ENCODE data around the gene APOF. TPM values are rescaled to one million over a fixed set of nuclear protein-coding genes. Genes with fewer than 3 reads are reported as not detected.
A peak's percentile ranks its signal among the peaks of the same experiment; 100 is the strongest.
"Not testable (repeated sequence)": the region's sequence is repeated elsewhere in the genome, so short reads cannot be mapped to it uniquely, and the experiment has no call there.

Gene APOF
- total RNA-seq, 1 experiment from 2014 or later: not detected

DNA sequence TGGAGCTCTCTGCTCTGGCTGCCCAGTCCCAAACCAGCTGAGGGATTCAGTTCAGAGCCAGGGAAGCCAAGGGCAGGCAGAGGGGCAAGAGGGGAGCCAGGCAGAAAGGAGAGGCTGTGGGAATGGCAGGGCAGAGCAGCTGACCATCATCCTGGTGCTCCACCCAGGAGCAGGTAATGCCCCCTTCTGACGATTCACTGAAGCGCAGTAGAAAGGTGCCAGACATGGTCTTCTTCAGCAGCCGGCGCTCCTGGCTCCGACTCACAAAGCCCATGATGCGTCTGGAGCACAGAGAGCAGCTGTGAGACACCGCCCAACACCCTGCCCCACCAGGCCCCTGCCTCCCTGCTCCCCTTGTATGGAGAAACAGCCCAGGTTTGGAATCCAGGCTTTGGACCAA is 16.0 kb downstream of the APOF start:
- no peaks in the 10 kb centered on the region for H3K27me3 ChIP-seq (ENCODE audit: insufficient read depth, low read length)
- no peak overlapping the region for H3K4ac ChIP-seq (ENCODE audit: low read depth, low read length)
- peaks cover 15 to 82% (median 73%) of the 10 kb centered on the region in 3 experiments; a peak in 6 of 7 replicates for H3K36me3 Mint-ChIP-seq (ENCODE audit: insufficient read depth in 1 of 3, low read depth in 3 of 3)
- no peak overlapping the region for H4K8ac ChIP-seq (replicated peaks; ENCODE audit: insufficient read length, low read depth, low read length)
- no peak overlapping the region for H4K5ac ChIP-seq (ENCODE audit: insufficient read length, low read depth, low read length)
- H2AFZ ChIP-seq (ENCODE audit: low read length): no peak overlapping the region
- TF ChIP-seq, protein P1, sequence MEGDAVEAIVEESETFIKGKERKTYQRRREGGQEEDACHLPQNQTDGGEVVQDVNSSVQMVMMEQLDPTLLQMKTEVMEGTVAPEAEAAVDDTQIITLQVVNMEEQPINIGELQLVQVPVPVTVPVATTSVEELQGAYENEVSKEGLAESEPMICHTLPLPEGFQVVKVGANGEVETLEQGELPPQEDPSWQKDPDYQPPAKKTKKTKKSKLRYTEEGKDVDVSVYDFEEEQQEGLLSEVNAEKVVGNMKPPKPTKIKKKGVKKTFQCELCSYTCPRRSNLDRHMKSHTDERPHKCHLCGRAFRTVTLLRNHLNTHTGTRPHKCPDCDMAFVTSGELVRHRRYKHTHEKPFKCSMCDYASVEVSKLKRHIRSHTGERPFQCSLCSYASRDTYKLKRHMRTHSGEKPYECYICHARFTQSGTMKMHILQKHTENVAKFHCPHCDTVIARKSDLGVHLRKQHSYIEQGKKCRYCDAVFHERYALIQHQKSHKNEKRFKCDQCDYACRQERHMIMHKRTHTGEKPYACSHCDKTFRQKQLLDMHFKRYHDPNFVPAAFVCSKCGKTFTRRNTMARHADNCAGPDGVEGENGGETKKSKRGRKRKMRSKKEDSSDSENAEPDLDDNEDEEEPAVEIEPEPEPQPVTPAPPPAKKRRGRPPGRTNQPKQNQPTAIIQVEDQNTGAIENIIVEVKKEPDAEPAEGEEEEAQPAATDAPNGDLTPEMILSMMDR (conservative IDR thresholded peaks at IDR 0.05): peak; percentile 57
- H3K9me3 ChIP-seq (ENCODE audit: control insufficient read depth, low read depth, low read length): no peaks in the 10 kb centered on the region
- no peaks in the 10 kb centered on the region for H3K4me1 ChIP-seq (ENCODE audit: insufficient read depth, low read length)
- peak overlapping the region in 2 of 3 experiments; percentile 24 to 49; a peak in 2 of 7 replicates for H3K27ac Mint-ChIP-seq
- no peaks in the 10 kb centered on the region for H3K9me3 Mint-ChIP-seq
- no peaks in the 10 kb centered on the region for H3K79me2 ChIP-seq (ENCODE audit: insufficient read depth, low read length)
- H2BK20ac ChIP-seq (ENCODE audit: low read depth, low read length, poor library complexity, severe bottlenecking): no peak overlapping the region
- H2AK5ac ChIP-seq (ENCODE audit: insufficient read length, low read length): no peak overlapping the region
- H4K91ac ChIP-seq (ENCODE audit: insufficient read length, low read depth, low read length): no peak overlapping the region
- no peak overlapping the region for H2BK5ac ChIP-seq (ENCODE audit: insufficient read length, low read length)
- H3K79me1 ChIP-seq (ENCODE audit: insufficient read depth, low read depth, low read length, poor library complexity, severe bottlenecking): no peaks in the 10 kb centered on the region
- WGBS (ENCODE audit: extremely low coverage, insufficient read length, low lambda C conversion rate): no CpG with 5 or more reads among the region's 7 CpGs
- H2BK15ac ChIP-seq (ENCODE audit: low read depth, low read length): no peak overlapping the region
- no peak overlapping the region for H3K4me3 Mint-ChIP-seq
- H3K9ac ChIP-seq (ENCODE audit: extremely low read depth, insufficient read length, low read length): no peak overlapping the region
- H3K23me2 ChIP-seq (ENCODE audit: insufficient read length, low read depth, low read length, poor library complexity, severe bottlenecking): no peaks in the 10 kb centered on the region
- no peak overlapping the region for H2BK12ac ChIP-seq (ENCODE audit: insufficient read length, low read depth, low read length)
- no peaks in the 10 kb centered on the region for H4K20me1 ChIP-seq (ENCODE audit: control insufficient read depth, insufficient read depth, insufficient read length)
- H3K27me3 Mint-ChIP-seq (ENCODE audit: low read depth): no peaks in the 10 kb centered on the region
- no peak overlapping the region for H3T11ph ChIP-seq (ENCODE audit: low read length)
- no peak overlapping the region for H3K27ac ChIP-seq (ENCODE audit: insufficient read length, low read depth, low read length)
- H3K14ac ChIP-seq (ENCODE audit: insufficient read depth, low read length): no peak overlapping the region
- no peak overlapping the region for H2BK120ac ChIP-seq (ENCODE audit: low read depth, low read length, poor library complexity, severe bottlenecking)
- no peaks in the 10 kb centered on the region for H3K4me1 Mint-ChIP-seq
- H3K23ac ChIP-seq (ENCODE audit: insufficient read length, low read depth, low read length): no peak overlapping the region
- no peak overlapping the region for H3K56ac ChIP-seq (ENCODE audit: insufficient read length, low read depth, low read length)
- no peak overlapping the region for H3K4me2 ChIP-seq (ENCODE audit: insufficient read depth, insufficient read length, low read length)
- peak; percentile 78 for DNase-seq
- H3K18ac ChIP-seq (ENCODE audit: insufficient read length, low read depth, low read length): no peak overlapping the region

DNA sequence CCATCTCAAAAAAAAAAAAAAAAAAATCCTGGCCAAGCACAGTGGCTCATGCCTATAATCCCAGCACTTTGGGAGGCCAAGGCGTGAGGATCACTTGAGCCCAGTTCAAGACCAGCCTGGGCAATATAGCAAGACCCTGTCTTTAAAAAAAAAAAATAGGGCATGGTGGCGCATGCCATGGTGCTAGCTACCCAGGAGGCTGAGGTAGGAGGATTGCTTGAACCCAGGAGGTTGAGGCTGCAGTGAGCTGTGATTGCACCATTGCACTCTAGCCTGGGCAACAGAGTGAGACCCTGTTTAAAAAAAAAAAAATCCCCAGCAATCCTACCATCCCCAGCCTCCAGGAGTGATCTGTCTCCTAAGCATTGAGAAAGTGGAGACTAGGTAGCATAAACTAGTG is 20.4 kb downstream of the APOF start:
- H4K5ac ChIP-seq (ENCODE audit: insufficient read length, low read depth, low read length); H4K91ac ChIP-seq (ENCODE audit: insufficient read length, low read depth, low read length); H2BK5ac ChIP-seq (ENCODE audit: insufficient read length, low read length); H2BK15ac ChIP-seq (ENCODE audit: low read depth, low read length); H3K9me3 ChIP-seq (ENCODE audit: control insufficient read depth, low read depth, low read length); H3K9ac ChIP-seq (ENCODE audit: extremely low read depth, insufficient read length, low read length); H3K79me1 ChIP-seq (ENCODE audit: insufficient read depth, low read depth, low read length, poor library complexity, severe bottlenecking); H3K18ac ChIP-seq (ENCODE audit: insufficient read length, low read depth, low read length); H3K56ac ChIP-seq (ENCODE audit: insufficient read length, low read depth, low read length); H3K27ac Mint-ChIP-seq; H3K27me3 ChIP-seq (ENCODE audit: insufficient read depth, low read length); H3K27ac ChIP-seq (ENCODE audit: insufficient read length, low read depth, low read length); H4K8ac ChIP-seq (replicated peaks; ENCODE audit: insufficient read length, low read depth, low read length); H3K23me2 ChIP-seq (ENCODE audit: insufficient read length, low read depth, low read length, poor library complexity, severe bottlenecking); H2BK12ac ChIP-seq (ENCODE audit: insufficient read length, low read depth, low read length); H4K20me1 ChIP-seq (ENCODE audit: control insufficient read depth, insufficient read depth, insufficient read length); H3K9me3 Mint-ChIP-seq; DNase-seq; H2BK120ac ChIP-seq (ENCODE audit: low read depth, low read length, poor library complexity, severe bottlenecking); H2AFZ ChIP-seq (ENCODE audit: low read length); H3K14ac ChIP-seq (ENCODE audit: insufficient read depth, low read length); H2AK5ac ChIP-seq (ENCODE audit: insufficient read length, low read length); H3T11ph ChIP-seq (ENCODE audit: low read length); H3K79me2 ChIP-seq (ENCODE audit: insufficient read depth, low read length); H2BK20ac ChIP-seq (ENCODE audit: low read depth, low read length, poor library complexity, severe bottlenecking); H3K4me2 ChIP-seq (ENCODE audit: insufficient read depth, insufficient read length, low read length); H3K4ac ChIP-seq (ENCODE audit: low read depth, low read length); H3K23ac ChIP-seq (ENCODE audit: insufficient read length, low read depth, low read length); H3K4me3 Mint-ChIP-seq: not testable (repeated sequence)
- no CpG with 5 or more reads among the region's 2 CpGs for WGBS (ENCODE audit: extremely low coverage, insufficient read length, low lambda C conversion rate)
- peaks cover 18% of the 10 kb centered on the region for H3K4me1 ChIP-seq (ENCODE audit: insufficient read depth, low read length)
- Mint-ChIP-seq H3K36me3 (ENCODE audit: insufficient read depth in 1 of 3, low read depth in 3 of 3) (peaks cover 2 to 47% (median 32%) of the 10 kb centered on the region in 3 experiments; a peak in 6 of 7 replicates), H3K4me1 (peaks cover 23 to 26% of the 10 kb centered on the region in 2 experiments), H3K27me3 (ENCODE audit: low read depth) (peaks cover 11% of the 10 kb centered on the region)
